ENCODE results near the gene PLCD3. TPM values are rescaled to one million over a fixed set of nuclear protein-coding genes. Genes with fewer than 3 reads are reported as not detected.

The PLCD3 gene, protein sequence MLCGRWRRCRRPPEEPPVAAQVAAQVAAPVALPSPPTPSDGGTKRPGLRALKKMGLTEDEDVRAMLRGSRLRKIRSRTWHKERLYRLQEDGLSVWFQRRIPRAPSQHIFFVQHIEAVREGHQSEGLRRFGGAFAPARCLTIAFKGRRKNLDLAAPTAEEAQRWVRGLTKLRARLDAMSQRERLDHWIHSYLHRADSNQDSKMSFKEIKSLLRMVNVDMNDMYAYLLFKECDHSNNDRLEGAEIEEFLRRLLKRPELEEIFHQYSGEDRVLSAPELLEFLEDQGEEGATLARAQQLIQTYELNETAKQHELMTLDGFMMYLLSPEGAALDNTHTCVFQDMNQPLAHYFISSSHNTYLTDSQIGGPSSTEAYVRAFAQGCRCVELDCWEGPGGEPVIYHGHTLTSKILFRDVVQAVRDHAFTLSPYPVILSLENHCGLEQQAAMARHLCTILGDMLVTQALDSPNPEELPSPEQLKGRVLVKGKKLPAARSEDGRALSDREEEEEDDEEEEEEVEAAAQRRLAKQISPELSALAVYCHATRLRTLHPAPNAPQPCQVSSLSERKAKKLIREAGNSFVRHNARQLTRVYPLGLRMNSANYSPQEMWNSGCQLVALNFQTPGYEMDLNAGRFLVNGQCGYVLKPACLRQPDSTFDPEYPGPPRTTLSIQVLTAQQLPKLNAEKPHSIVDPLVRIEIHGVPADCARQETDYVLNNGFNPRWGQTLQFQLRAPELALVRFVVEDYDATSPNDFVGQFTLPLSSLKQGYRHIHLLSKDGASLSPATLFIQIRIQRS
- polyA plus RNA-seq (2013) = 53.9 and 61.0 TPM in 2 replicates

DNA sequence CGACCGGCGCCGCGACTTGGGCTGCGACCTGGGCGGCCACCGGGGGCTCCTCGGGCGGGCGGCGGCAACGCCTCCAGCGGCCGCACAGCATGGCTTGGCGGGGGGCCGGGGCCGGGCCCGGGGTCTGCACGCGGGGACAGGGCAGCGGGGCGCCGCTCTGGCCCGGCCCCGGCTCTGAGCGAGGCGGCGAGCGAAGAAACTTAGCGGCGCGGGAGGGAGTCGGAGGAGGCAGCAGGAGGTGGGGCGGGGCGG lies at the start of gene PLCD3:
TSS of gene PLCD3 (minus strand) at position 196 of the 252 bp plus-strand sequence. CDS start at position 91, 105 bp downstream.
- Histone ChIP-seq H2AFZ (ENCODE audit: insufficient read depth, low read length, poor library complexity) (peak within 1 kb of the TSS; percentile 32), H4K91ac (ENCODE audit: low read depth, low read length) (peak within 1 kb of the TSS; percentile 60), H3K4me1 (ENCODE audit: control insufficient read depth in 1 of 2, insufficient read depth in 2 of 2, low read length in 2 of 2) (peaks cover 40 to 47% of the 10 kb centered on the region in 2 experiments), H3K79me2 (ENCODE audit: control insufficient read depth, insufficient read depth, low read length, poor library complexity) (peaks cover 6% of the 10 kb centered on the region), H4K8ac (ENCODE audit: low read depth, low read length) (peak within 1 kb of the TSS; percentile 73), H3K36me3 (ENCODE audit: control insufficient read depth in 1 of 2, insufficient read depth in 2 of 2, low read length in 2 of 2) (no peaks in the 10 kb centered on the region), H3K4ac (ENCODE audit: low read depth, low read length) (peak within 1 kb of the TSS; percentile 65), H2BK5ac (ENCODE audit: low read depth, low read length, poor library complexity) (peak within 1 kb of the TSS; percentile 69), H3K4me2 (ENCODE audit: low read length) (peak within 1 kb of the TSS; percentile 94), H3K27me3 (ENCODE audit: insufficient read depth, low read length) (no peaks in the 10 kb centered on the region), H3K18ac (ENCODE audit: low read length) (peak within 1 kb of the TSS; percentile 67), H2BK120ac (ENCODE audit: insufficient read depth, low read length, poor library complexity) (peak within 1 kb of the TSS; percentile 64), H2BK12ac (ENCODE audit: low read length) (peak within 1 kb of the TSS; percentile 11), H3K9ac (ENCODE audit: low read length) (peak within 1 kb of the TSS; percentile 57), H3K27ac (ENCODE audit: low read depth, low read length) (peak within 1 kb of the TSS; percentile 69), H3K23ac (ENCODE audit: low read length) (no peak within 1 kb of the TSS), H3K14ac (ENCODE audit: low read length) (peak within 1 kb of the TSS; percentile 68), H3K79me1 (ENCODE audit: low read length) (peaks cover 30% of the 10 kb centered on the region), H3K4me3 (ENCODE audit: low read depth, low read length) (peak within 1 kb of the TSS; percentile 80), H3K9me3 (ENCODE audit: insufficient read depth, low read depth, low read length) (no peaks in the 10 kb centered on the region), H2AK5ac (ENCODE audit: low read length) (no peak within 1 kb of the TSS), H4K12ac (ENCODE audit: low read depth, low read length) (peak within 1 kb of the TSS; percentile 63)
- DNase-seq = no peak
- no CpG with 5 or more reads among the region's 36 CpGs for WGBS (ENCODE audit: extremely low coverage, insufficient coverage, insufficient read length)

GRCh38 chr17:45177563-45177962 lies 45.2 kb upstream of the PLCD3 start:
- Histone ChIP-seq H3K79me2 (ENCODE audit: control insufficient read depth, insufficient read depth, low read length, poor library complexity) (no peaks in the 10 kb centered on the region), H3K9ac (ENCODE audit: low read length) (no peak overlapping the region), H2AFZ (ENCODE audit: insufficient read depth, low read length, poor library complexity) (no peak overlapping the region), H3K27ac (ENCODE audit: low read depth, low read length) (no peak overlapping the region), H3K9me3 (ENCODE audit: insufficient read depth, low read depth, low read length) (no peaks in the 10 kb centered on the region), H3K4me3 (ENCODE audit: low read depth, low read length) (no peak overlapping the region), H4K12ac (ENCODE audit: low read depth, low read length) (no peak overlapping the region), H2BK5ac (ENCODE audit: low read depth, low read length, poor library complexity) (no peak overlapping the region), H3K23ac (ENCODE audit: low read length) (no peak overlapping the region), H3K18ac (ENCODE audit: low read length) (no peak overlapping the region), H3K4me1 (ENCODE audit: control insufficient read depth in 1 of 2, insufficient read depth in 2 of 2, low read length in 2 of 2) (peaks cover 7% of the 10 kb centered on the region in 2 experiments), H3K4ac (ENCODE audit: low read depth, low read length) (no peak overlapping the region), H2BK120ac (ENCODE audit: insufficient read depth, low read length, poor library complexity) (no peak overlapping the region), H2AK5ac (ENCODE audit: low read length) (no peak overlapping the region), H3K36me3 (ENCODE audit: control insufficient read depth in 1 of 2, insufficient read depth in 2 of 2, low read length in 2 of 2) (no peaks in the 10 kb centered on the region), H4K91ac (ENCODE audit: low read depth, low read length) (no peak overlapping the region), H3K14ac (ENCODE audit: low read length) (no peak overlapping the region), H2BK12ac (ENCODE audit: low read length) (no peak overlapping the region), H4K8ac (ENCODE audit: low read depth, low read length) (no peak overlapping the region), H3K79me1 (ENCODE audit: low read length) (peaks cover 2% of the 10 kb centered on the region), H3K4me2 (ENCODE audit: low read length) (no peak overlapping the region), H3K27me3 (ENCODE audit: insufficient read depth, low read length) (no peaks in the 10 kb centered on the region)
- DNase-seq = no peak
- no CpG with 5 or more reads among the region's 7 CpGs for WGBS (ENCODE audit: extremely low coverage, insufficient coverage, insufficient read length)

DNA sequence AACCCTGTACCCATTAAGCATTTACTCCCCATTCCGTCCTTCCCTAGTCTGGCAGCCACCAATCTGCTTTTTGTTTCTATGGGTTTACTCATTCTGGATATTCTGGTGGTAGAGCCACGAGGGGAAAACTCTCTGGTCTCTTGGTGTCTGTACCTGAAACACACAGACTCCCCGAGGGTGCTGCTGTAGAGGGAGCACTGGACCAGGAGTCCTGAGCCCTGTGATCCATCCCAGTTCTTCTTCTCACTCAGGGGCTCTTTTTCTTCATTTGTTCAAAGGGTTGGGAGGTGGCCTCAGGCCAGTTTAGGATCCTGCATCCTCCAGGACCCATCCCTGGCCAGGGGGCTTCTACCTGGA lies 43.4 kb upstream of the PLCD3 start:
- H3K4me3 ChIP-seq (ENCODE audit: low read depth, low read length) = no peak overlapping the region
- no peak overlapping the region for H3K4ac ChIP-seq (ENCODE audit: low read depth, low read length)
- WGBS (ENCODE audit: extremely low coverage, insufficient coverage, insufficient read length) = no CpG with 5 or more reads among the region's 3 CpGs
- H4K8ac ChIP-seq (ENCODE audit: low read depth, low read length) = no peak overlapping the region
- no peak overlapping the region for H2BK5ac ChIP-seq (ENCODE audit: low read depth, low read length, poor library complexity)
- no peak overlapping the region for H2AK5ac ChIP-seq (ENCODE audit: low read length)
- no peak overlapping the region for H3K23ac ChIP-seq (ENCODE audit: low read length)
- peaks cover 15% of the 10 kb centered on the region for H3K79me1 ChIP-seq (ENCODE audit: low read length)
- no peak overlapping the region for H3K9ac ChIP-seq (ENCODE audit: low read length)
- H3K27me3 ChIP-seq (ENCODE audit: insufficient read depth, low read length) = no peaks in the 10 kb centered on the region
- no peak overlapping the region for H2BK12ac ChIP-seq (ENCODE audit: low read length)
- H3K79me2 ChIP-seq (ENCODE audit: control insufficient read depth, insufficient read depth, low read length, poor library complexity) = no peaks in the 10 kb centered on the region
- H4K91ac ChIP-seq (ENCODE audit: low read depth, low read length) = no peak overlapping the region
- H3K14ac ChIP-seq (ENCODE audit: low read length) = no peak overlapping the region
- H3K9me3 ChIP-seq (ENCODE audit: insufficient read depth, low read depth, low read length) = no peaks in the 10 kb centered on the region
- no peak overlapping the region for H3K27ac ChIP-seq (ENCODE audit: low read depth, low read length)
- no peak overlapping the region for H2AFZ ChIP-seq (ENCODE audit: insufficient read depth, low read length, poor library complexity)
- H2BK120ac ChIP-seq (ENCODE audit: insufficient read depth, low read length, poor library complexity) = no peak overlapping the region
- no peak for DNase-seq
- H3K18ac ChIP-seq (ENCODE audit: low read length) = no peak overlapping the region
- no peak overlapping the region for H3K4me2 ChIP-seq (ENCODE audit: low read length)
- no peak overlapping the region for H4K12ac ChIP-seq (ENCODE audit: low read depth, low read length)
- H3K4me1 ChIP-seq (ENCODE audit: control insufficient read depth in 1 of 2, insufficient read depth in 2 of 2, low read length in 2 of 2) = peaks cover 25% of the 10 kb centered on the region in 2 experiments
- no peaks in the 10 kb centered on the region for H3K36me3 ChIP-seq (ENCODE audit: control insufficient read depth in 1 of 2, insufficient read depth in 2 of 2, low read length in 2 of 2)

DNA sequence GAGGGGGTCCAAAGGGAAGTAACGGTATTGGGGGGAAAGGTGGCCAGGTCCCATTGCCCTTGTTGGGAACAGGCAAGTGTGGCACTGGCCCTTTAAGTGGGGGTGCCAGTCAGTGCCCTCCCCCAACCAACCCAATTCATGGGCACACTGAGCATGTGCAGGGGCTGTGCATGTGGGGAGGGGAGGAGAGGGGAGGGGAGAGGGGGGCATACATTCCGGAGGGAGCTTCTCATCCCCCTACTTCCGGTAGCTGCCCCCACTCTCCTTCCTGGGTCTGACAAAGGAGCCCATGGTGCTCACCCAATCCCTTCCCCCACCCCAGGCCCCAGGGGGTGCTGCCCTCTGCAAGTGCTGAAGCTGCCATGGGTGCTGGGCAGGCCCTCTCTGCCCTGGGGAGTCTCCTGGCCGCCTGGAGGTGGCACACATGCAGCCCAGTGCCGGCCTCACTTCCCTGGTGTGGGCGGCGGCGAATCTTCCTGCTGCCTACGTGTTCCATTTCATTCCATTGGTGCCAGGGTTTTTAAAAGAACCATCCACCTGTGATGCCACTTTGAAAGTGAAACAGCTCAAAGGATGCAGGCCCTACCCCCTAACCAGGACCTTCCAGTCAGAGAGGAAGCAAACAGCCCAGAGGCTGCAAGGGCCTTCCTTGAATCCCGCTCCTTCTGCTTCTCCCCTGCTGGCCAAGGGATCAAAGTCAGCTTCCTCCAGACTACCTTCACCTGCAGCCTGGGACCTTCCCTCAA lies 40.4 kb upstream of the PLCD3 start:
- Histone ChIP-seq H4K12ac (ENCODE audit: low read depth, low read length) (peak overlapping the region; percentile 66), H4K8ac (ENCODE audit: low read depth, low read length) (peak overlapping the region; percentile 65), H3K79me2 (ENCODE audit: control insufficient read depth, insufficient read depth, low read length, poor library complexity) (no peaks in the 10 kb centered on the region), H2BK5ac (ENCODE audit: low read depth, low read length, poor library complexity) (no peak overlapping the region), H3K14ac (ENCODE audit: low read length) (peak overlapping the region; percentile 59), H3K4me2 (ENCODE audit: low read length) (no peak overlapping the region), H3K27me3 (ENCODE audit: insufficient read depth, low read length) (no peaks in the 10 kb centered on the region), H2BK12ac (ENCODE audit: low read length) (peak overlapping the region; percentile 45), H3K79me1 (ENCODE audit: low read length) (peaks cover 17% of the 10 kb centered on the region), H2AFZ (ENCODE audit: insufficient read depth, low read length, poor library complexity) (peak overlapping the region; percentile 8), H2AK5ac (ENCODE audit: low read length) (no peak overlapping the region), H3K36me3 (ENCODE audit: control insufficient read depth in 1 of 2, insufficient read depth in 2 of 2, low read length in 2 of 2) (no peaks in the 10 kb centered on the region), H2BK120ac (ENCODE audit: insufficient read depth, low read length, poor library complexity) (no peak overlapping the region), H3K4ac (ENCODE audit: low read depth, low read length) (no peak overlapping the region), H3K27ac (ENCODE audit: low read depth, low read length) (no peak overlapping the region), H3K9me3 (ENCODE audit: insufficient read depth, low read depth, low read length) (no peaks in the 10 kb centered on the region), H3K23ac (ENCODE audit: low read length) (no peak overlapping the region), H3K18ac (ENCODE audit: low read length) (peak overlapping the region; percentile 48), H3K4me1 (ENCODE audit: control insufficient read depth in 1 of 2, insufficient read depth in 2 of 2, low read length in 2 of 2) (peaks cover 27 to 29% of the 10 kb centered on the region in 2 experiments), H4K91ac (ENCODE audit: low read depth, low read length) (peak overlapping the region; percentile 71), H3K4me3 (ENCODE audit: low read depth, low read length) (no peak overlapping the region), H3K9ac (ENCODE audit: low read length) (no peak overlapping the region)
- no CpG with 5 or more reads among the region's 10 CpGs for WGBS (ENCODE audit: extremely low coverage, insufficient coverage, insufficient read length)
- DNase-seq = peak in 1 of 2 donors; percentile 8

Measured in trophoblast cell (in vitro differentiated cells and primary cell).